Stimulated activated CD8-positive, alpha-beta memory T cell treated with anti-CD3 and anti-CD28 coated beads, Interleukin-7, amount 100 ng/mL, for 1 hour (primary cell): Measurements from ENCODE around the gene PRDX1.
"Not testable (repeated sequence)": the region's sequence is repeated elsewhere in the genome, so short reads cannot be mapped to it uniquely, and the experiment has no call there.

Experiments
- DNase-seq, 2 donors: peaks; one replicate each; pipeline ENCODE4 v3.0.0-alpha.2; 2020; ENCODE audit warnings: low read depth in 2 of 2

The PRDX1 gene

DNA sequence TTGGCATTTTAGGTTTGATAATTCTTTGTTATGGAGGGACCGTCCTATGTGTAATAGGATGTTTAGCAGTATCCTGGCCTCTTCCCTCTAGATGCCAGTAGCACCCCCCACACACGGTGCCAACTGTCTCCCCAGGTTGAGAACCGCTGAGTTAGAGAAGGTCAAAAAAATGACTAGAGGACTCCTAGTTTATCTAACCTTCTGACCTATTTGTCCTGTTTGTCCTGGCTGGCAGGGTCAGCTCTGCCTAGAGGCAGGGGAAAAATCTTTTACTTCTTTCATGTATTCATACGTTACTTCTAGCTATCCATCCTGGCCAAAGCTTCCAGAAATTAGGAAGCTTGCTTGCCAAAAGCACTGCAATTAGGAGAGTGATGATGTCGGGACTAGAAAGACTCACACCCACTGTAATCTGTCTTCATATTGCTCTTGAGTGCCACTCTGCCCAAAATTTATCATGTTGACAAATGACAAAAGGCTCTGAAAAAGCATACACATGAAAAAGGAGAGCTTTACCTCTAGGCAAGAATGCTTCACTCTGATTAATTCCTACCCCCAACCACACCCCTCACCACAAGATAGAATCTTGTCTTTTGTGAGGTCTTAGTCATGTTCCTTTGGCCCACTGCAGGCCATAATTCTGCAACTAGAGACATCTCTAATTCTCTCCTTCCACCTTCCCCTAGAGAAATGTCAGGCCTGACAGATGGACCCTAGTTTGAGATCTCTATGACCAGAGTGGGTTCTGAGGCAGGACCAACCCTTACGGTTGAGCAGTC, 14.5 kb upstream of the PRDX1 start:
- no peak for DNase-seq

GRCh38 chr1:45531873-45532272, 10.2 kb upstream of the PRDX1 start:
- no peak for DNase-seq

DNA sequence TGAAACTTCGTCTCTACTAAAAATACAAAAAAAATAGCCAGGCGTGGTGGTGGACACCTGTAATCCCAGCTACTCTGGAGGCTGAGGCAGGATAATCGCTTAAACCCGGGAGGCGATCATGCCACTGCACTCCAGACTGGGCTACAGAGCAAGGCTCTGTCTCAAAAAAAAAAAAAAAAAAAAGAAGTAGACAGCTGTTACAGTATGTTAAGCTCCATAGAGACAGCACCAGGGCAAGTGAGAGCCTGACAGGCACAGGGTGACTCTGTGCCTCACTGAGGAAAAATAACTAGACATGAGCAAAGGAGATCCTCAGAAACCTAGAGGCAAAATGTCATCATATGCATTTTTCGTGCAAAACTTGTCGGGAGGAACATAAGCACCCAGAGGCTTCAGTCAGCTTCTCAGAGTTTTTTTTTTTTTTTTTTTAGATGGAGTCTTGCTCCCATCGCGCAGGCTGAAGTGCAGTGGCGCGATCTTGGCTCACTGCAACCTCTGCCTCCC, 9.0 kb upstream of the PRDX1 start:
- DNase-seq = no peak

- no peak for DNase-seq
Observed at GRCh38 chr1:45526135-45526644, 4.5 kb upstream of the PRDX1 start.

- not testable (repeated sequence) for DNase-seq
Observed at GRCh38 chr1:45523975-45524374, 2.3 kb upstream of the PRDX1 start.

DNA sequence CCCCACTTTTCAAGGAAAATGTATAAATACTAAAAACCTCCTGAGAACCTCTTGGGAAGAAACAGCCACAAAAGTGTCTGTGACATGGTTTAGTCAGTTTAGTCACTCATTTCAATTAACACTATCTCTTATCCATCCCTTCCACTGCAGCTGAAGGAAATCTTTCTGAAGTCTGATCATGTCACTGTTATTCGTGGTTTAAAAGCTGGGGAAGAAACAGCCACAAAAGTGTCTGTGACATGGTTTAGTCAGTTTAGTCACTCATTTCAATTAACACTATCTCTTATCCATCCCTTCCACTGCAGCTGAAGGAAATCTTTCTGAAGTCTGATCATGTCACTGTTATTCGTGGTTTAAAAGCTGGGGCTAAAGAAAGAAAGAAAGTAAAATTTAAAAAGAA, 1.8 kb upstream of the PRDX1 start:
- DNase-seq = not testable (repeated sequence)

DNA sequence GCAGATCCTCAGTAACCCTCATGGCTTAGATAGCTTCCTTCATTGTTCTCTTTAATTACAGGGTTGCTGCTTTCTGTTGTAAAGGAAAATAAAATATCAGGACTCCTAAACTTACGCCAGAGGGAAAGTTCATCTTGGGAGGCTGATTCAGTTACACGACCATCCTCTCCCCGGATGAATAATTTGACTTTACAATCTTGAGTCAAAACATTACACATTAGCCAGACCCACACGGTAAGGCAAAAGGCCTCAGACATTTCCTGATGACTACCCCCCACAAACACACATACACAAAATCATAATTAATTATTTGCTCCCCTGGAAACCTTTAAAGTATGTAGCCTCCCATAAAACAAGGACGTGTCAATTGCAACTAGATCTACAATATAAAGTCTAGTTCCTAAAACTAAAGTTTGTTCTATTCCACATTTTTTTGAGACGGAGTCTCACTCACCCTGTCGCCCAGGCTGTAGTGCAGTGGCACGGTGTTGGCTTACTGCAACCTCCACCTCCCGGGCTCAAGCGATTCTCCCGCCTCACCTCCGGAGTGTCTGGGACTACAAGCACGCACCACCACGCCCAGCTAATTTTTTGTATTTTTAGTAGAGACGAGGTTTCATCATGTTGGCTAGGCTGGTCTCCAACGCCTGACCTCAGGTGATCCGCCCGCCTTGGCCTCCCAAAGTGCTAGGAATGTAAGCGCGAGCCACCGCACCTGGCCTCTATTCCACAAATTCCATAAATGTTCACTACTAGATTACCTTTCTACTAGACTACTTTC, 830 bp upstream of the PRDX1 start:
- DNase-seq = no peak

DNA sequence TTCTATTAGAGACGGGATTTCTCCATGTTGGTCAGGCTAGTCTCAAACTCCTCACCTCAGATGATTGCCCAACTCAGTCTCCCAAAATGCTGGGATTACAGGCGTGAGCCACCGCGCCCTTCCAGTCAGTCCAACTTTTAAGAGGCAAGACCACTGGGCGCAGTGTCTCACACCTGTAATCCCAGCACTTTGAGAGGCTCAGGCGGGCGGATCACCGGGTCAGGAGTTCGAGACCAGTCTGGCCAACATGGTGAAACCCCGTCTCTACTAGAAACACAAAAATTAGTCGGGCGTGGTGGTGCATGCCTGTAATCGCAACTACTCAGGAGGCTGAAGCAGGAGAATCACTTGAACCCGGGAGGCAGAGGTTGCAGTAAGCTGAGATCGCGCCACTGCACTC, 1.9 kb downstream of the PRDX1 start:
- DNase-seq = not testable (repeated sequence)

DNA sequence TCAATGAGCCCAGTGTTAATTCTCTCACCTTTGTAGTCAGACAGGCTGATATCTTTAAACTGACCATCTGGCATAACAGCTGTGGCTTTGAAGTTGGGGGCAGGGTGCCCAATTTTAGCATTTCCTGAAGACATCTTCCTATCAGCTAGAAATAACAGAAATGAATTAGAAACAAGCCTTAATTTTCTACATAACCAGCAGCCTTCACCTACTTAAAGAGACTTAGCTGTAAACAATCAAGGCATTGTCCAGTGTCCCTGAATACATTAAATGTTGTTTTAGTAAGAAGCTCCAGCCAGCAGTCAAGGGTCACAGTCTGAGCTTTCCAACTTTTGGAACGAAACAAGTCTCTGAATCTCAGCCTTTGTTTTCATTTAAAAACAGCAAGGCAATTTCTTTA, 2.8 kb downstream of the PRDX1 start:
- DNase-seq = no peak

- DNase-seq = not testable (repeated sequence)
Observed at GRCh38 chr1:45518366-45518765, 3.3 kb downstream of the PRDX1 start.

- DNase-seq = no peak
Observed at GRCh38 chr1:45516465-45516864, 5.2 kb downstream of the PRDX1 start.

DNA sequence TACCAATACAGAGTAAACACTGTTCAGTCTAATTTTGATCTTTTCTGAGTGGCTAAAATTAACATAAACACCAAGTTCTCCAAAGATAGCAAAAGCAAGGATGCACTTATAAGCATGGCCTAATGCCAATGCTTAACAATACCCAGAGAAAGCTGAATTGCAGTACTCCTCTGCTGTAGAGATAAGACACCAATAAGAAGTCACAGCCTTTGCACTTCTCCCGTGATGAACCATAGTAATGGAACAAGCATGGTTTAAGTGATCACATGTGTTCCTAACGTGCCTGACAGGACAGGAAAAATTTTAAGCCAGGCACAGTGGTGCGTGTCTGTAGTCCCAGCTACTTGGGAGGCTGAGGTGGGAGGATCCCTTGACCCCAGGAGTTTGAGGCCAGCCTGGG, 5.6 kb downstream of the PRDX1 start:
- no peak for DNase-seq

- DNase-seq = not testable (repeated sequence)
Observed at GRCh38 chr1:45513532-45514260, 8.0 kb downstream of the PRDX1 start.

DNA sequence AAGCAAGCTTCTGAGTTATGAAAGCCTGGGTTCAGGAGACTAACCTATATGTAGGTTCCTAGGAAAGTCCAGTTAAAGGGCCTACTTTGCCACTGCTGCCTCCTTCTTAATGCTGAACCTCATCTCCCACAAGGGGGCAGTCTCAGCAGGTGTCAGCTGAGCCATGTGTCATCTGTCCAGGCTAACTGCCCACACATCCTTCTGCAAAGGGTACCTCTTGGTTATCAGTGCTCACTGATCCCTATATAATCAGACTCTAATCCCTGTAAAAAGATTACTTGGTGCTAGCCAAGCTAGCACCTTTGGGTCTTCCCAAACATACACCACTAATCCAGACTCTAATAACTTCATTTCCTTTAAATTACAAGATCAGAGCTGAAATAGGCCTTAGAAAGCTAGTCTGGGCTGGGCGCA, 9.0 kb downstream of the PRDX1 start:
- no peak for DNase-seq

GRCh38 chr1:45510972-45511527, 10.6 kb downstream of the PRDX1 start:
- DNase-seq = no peak

- DNase-seq = no peak
Observed at GRCh38 chr1:45510036-45510971, 11.4 kb downstream of the PRDX1 start.

DNA sequence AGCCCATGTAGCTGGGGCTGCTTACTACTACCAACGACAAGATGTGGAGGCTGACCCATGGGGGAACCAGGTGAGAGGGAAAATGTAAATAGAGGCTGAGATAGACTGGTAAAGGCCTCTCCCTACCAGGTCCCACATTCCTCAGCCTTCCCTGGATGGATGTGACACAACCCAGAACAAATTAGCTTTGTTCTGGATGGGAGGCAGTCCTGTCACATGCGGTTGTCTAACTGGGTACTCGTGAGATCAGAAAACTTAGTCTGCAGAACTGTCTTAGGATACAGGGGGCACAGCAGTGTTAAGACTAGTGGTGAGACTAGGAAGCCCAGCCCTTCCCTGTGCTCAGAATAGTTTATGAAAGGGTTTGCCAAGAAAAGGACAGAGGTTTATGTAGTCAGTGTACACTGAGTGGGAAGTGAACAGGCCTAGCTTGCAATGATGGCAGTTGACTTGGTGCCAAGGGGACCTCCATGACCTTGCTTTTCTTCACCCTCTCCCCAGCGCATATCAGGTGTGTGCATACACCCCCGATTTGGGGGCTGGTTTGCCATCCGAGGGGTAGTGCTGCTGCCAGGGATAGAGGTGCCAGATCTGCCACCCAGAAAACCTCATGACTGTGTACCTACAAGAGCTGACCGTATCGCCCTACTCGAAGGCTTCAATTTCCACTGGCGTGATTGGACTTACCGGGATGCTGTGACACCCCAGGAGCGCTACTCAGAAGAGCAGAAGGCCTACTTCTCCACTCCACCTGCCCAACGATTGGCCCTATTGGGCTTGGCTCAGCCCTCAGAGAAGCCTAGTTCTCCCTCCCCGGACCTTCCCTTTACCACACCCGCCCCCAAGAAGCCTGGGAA, 13.2 kb downstream of the PRDX1 start:
- DNase-seq = no peak

DNA sequence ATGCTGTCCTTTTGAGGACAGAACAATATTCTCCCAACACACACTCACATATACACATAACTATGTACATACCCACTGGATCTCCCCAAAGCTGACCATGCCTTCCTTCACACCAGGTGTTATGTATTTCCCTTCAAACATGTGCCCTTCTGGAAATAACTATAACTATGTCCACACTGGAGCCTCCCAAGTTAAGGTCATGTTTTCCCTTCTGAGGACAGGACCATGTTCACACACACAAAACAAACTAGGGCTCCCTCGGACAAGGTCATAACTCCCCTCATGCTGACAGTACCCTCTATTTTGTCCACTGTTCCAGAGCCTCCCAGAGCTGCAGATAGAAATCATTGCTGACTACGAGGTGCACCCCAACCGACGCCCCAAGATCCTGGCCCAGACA, 13.8 kb downstream of the PRDX1 start:
- no peak for DNase-seq

- no peak for DNase-seq
Observed at GRCh38 chr1:45507195-45507594, 14.5 kb downstream of the PRDX1 start.
